HepG2 (cell line): ENCODE measurements around the gene DLL4. TPM values are rescaled to one million over a fixed set of nuclear protein-coding genes. Genes with fewer than 3 reads are reported as not detected.

ENCODE experiments used
- FOXA3 ChIP-seq: IDR thresholded peaks from 2 replicates; pipeline ENCODE4 v1.6.1; 2016; ENCODE audit warnings: missing genetic modification reagents, missing compliant biosample characterization
- HOXA5 ChIP-seq: sonication (generic); formaldehyde crosslinking; IDR thresholded peaks from 2 replicates; pipeline ENCODE4 v1.4.0; 2020; ENCODE audit warnings: missing genetic modification reagents
- IKZF1 ChIP-seq: fragments of 450-650 bp; IDR thresholded peaks from 2 replicates; pipeline ENCODE4 v1.7.1; 2016
- KDM1A ChIP-seq: IDR thresholded peaks from 2 replicates; pipeline ENCODE4 v1.6.1; 2016; ENCODE audit warnings: missing compliant biosample characterization
- MAF1 ChIP-seq: sonication (generic); formaldehyde crosslinking; IDR thresholded peaks from 2 replicates; pipeline ENCODE4 v1.5.0; 2020; ENCODE audit warnings: missing genetic modification reagents, borderline replicate concordance
- NFE2 ChIP-seq: sonication (generic); formaldehyde crosslinking; IDR thresholded peaks from 2 replicates; pipeline ENCODE4 v1.4.0; 2020; ENCODE audit warnings: missing genetic modification reagents
- NFIB ChIP-seq: sonication (generic); formaldehyde crosslinking; IDR thresholded peaks from 2 replicates; pipeline ENCODE4 v1.9.0; 2021; ENCODE audit warnings: missing genetic modification reagents, mild to moderate bottlenecking, borderline replicate concordance
- NFKBIZ ChIP-seq: IDR thresholded peaks from 2 replicates; pipeline ENCODE4 v1.6.1; 2018; ENCODE audit warnings: missing genetic modification reagents, missing compliant biosample characterization
- NR1H2 ChIP-seq: sonication (generic); formaldehyde crosslinking; IDR thresholded peaks from 2 replicates; pipeline ENCODE4 v1.8.1; 2022; ENCODE audit warnings: low read depth, missing genetic modification reagents, borderline replicate concordance
- POLR2G ChIP-seq: fragments of 200-400 bp; formaldehyde crosslinking; IDR thresholded peaks from 2 replicates; pipeline ENCODE4 v1.6.1; 2018; ENCODE audit warnings: mild to moderate bottlenecking, low read depth, low read length, moderate library complexity
- RERE ChIP-seq: IDR thresholded peaks from 2 replicates; pipeline ENCODE4 v1.6.1; 2016; ENCODE audit warnings: low read depth, missing genetic modification reagents, missing compliant biosample characterization
- SYNCRIP ChIP-seq: fragments of 200-400 bp; formaldehyde crosslinking; IDR thresholded peaks from 2 replicates; pipeline ENCODE4 v1.6.1; 2018; ENCODE audit warnings: mild to moderate bottlenecking, low read depth, low read length; ENCODE audit not compliant: insufficient read depth
- TFAP4 ChIP-seq: sonication (generic); IDR thresholded peaks from 2 replicates; pipeline ENCODE4 v1.6.1; 2016; ENCODE audit warnings: low read depth, borderline replicate concordance
- XRCC5 ChIP-seq: fragments of 200-400 bp; formaldehyde crosslinking; optimal IDR thresholded peaks from 2 replicates; pipeline ENCODE3; 2017; ENCODE audit warnings: mild to moderate bottlenecking, low read length
- ZEB1 ChIP-seq: IDR thresholded peaks from 2 replicates; pipeline ENCODE4 v1.6.1; 2012; ENCODE audit warnings: mild to moderate bottlenecking, low read depth, inconsistent platforms; ENCODE audit not compliant: insufficient replicate concordance
- ZNF205 ChIP-seq: IDR thresholded peaks from 2 replicates; pipeline ENCODE4 v1.6.1; 2018; ENCODE audit warnings: missing biosample characterization, missing genetic modification reagents
- ZNF24 ChIP-seq: fragments of 450-650 bp; IDR thresholded peaks from 2 replicates; pipeline ENCODE4 v1.6.1; 2017; ENCODE audit warnings: antibody characterized with exemption, mild to moderate bottlenecking
- ZNF414 ChIP-seq: sonication (generic); formaldehyde crosslinking; IDR thresholded peaks from 2 replicates; pipeline ENCODE4 v1.5.0; 2020; ENCODE audit warnings: missing genetic modification reagents
- ZNF460 ChIP-seq: sonication (generic); formaldehyde crosslinking; IDR thresholded peaks from 2 replicates; pipeline ENCODE4 v1.5.1; 2020; ENCODE audit warnings: missing genetic modification reagents, mild to moderate bottlenecking, borderline replicate concordance
- ZNF776 ChIP-seq: sonication (generic); formaldehyde crosslinking; IDR thresholded peaks from 2 replicates; pipeline ENCODE4 v1.4.0; 2020; ENCODE audit warnings: mild to moderate bottlenecking, missing genetic modification reagents
- polyA plus RNA-seq, 8 experiments: library from polyadenylated mRNA; depleted of rRNA in 3 of 8; stranded (reverse) in 7 of 8; unstranded in 1 of 8; fragments of >200 nt; fragmentation: Illumina TruSeq in 4 of 8; extraction: Trizol in 4 of 8; gene quantifications; 2 replicates each; pipeline versions ENCODE4 v1.2.1 to v1.2.3, GENCODE V29; 2011 to 2016; ENCODE audit warnings: low read depth in 4 of 8, missing spikeins in 1 of 8, mixed read lengths in 1 of 8; ENCODE audit not compliant: insufficient read depth in 1 of 8
- total RNA-seq, 5 experiments: library from RNA; depleted of rRNA; stranded (reverse); fragments of >200 nt; fragmentation: Illumina TruSeq; extraction: Trizol; gene quantifications; 2 replicates each; pipeline ENCODE4 v1.2.3, GENCODE V29; 2016; ENCODE audit warnings: low read depth in 1 of 5
- TF ChIP-seq, protein P1 (sequence below): sonication (generic); formaldehyde crosslinking; IDR thresholded peaks from 2 replicates; pipeline ENCODE4 v1.5.0; 2020; ENCODE audit warnings: mild to moderate bottlenecking, missing genetic modification reagents, moderate library complexity

Gene DLL4
- total and polyA plus RNA-seq, 2 of the 13 experiments (the other 11 are each of a cell fraction or from before 2014, with no cell fraction given), result 0.20 to 0.25 TPM

DNA sequence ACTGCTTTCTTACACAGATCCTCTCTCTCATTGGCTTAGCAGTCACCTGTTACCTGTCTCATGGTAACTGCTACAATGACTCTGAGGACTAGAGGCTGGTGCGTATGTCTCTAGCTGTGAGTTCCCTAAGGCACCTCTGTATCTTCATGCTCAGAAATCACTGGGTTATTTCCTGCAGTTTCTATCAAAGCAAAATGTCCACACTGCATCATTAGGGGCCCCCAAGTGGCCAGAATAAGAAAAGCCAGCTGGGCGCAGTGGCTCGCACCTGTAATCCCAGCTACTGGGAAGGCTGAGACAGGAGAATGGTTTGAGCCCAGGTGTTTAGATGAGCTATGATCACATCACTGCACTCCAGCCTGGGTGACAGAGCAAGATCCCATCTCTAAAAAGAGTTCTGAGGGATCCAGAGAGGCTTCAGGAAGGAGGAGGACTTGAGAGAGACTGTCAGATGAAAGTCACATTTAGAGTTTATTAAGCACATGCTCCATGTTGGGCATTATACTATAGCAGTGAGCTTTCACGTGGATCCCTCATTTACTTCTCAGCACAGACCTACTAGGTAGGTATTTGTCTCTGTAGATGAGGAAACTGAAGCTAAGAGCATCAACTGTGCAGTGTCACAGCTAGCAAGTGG, 37.2 kb upstream of the DLL4 start (continued):
- no peak for TF ChIP-seq ZNF414 (CRISPR knock-in tag)
- no peak for TF ChIP-seq SYNCRIP
- TF ChIP-seq NR1H2 (CRISPR knock-in tag), result no peak
- no peak for TF ChIP-seq NFKBIZ
- peak; percentile 60 for TF ChIP-seq XRCC5
- no peak for TF ChIP-seq FOXA3 (CRISPR knock-in tag)
- TF ChIP-seq NFE2, result no peak
- TF ChIP-seq HOXA5 (CRISPR knock-in tag), result no peak
- no peak for TF ChIP-seq NFIB (CRISPR knock-in tag)
- no peak for TF ChIP-seq POLR2G
- TF ChIP-seq ZNF460, result no peak
- no peak for TF ChIP-seq MAF1 (CRISPR knock-in tag)
- no peak for TF ChIP-seq ZNF24
- peak; percentile 40 for TF ChIP-seq ZEB1
- TF ChIP-seq, protein P1, sequence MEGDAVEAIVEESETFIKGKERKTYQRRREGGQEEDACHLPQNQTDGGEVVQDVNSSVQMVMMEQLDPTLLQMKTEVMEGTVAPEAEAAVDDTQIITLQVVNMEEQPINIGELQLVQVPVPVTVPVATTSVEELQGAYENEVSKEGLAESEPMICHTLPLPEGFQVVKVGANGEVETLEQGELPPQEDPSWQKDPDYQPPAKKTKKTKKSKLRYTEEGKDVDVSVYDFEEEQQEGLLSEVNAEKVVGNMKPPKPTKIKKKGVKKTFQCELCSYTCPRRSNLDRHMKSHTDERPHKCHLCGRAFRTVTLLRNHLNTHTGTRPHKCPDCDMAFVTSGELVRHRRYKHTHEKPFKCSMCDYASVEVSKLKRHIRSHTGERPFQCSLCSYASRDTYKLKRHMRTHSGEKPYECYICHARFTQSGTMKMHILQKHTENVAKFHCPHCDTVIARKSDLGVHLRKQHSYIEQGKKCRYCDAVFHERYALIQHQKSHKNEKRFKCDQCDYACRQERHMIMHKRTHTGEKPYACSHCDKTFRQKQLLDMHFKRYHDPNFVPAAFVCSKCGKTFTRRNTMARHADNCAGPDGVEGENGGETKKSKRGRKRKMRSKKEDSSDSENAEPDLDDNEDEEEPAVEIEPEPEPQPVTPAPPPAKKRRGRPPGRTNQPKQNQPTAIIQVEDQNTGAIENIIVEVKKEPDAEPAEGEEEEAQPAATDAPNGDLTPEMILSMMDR, result peak; percentile 78
- TF ChIP-seq IKZF1, result no peak
- no peak for TF ChIP-seq KDM1A (CRISPR knock-in tag)
- no peak for TF ChIP-seq ZNF776 (CRISPR knock-in tag)
- TF ChIP-seq RERE (CRISPR knock-in tag), result no peak
- TF ChIP-seq TFAP4, result 0 out of 2 replicates have a peak, but pooled peaks have one; percentile 22
- no peak for TF ChIP-seq ZNF205 (CRISPR knock-in tag)
